Fibroblast of pulmonary artery (primary cell): Measurements from ENCODE around the gene ZBTB8OS.
"Not testable (repeated sequence)": the region's sequence is repeated elsewhere in the genome, so short reads cannot be mapped to it uniquely, and the experiment has no call there.

Experiments used
- DNase-seq: peaks from one replicate; pipeline ENCODE4 v3.0.0-alpha.2; 2010; ENCODE audit warnings: low read depth
- H3K4me3 ChIP-seq: replicated peaks from 2 replicates; pipeline ENCODE4 v1.5.1; 2011; ENCODE audit warnings: low read depth, mild to moderate bottlenecking, control low read depth, low read length, moderate library complexity
- CTCF ChIP-seq: IDR thresholded peaks from 2 replicates; pipeline ENCODE4 v1.5.1; 2011; ENCODE audit warnings: mild to moderate bottlenecking, control low read depth, low read length, inconsistent platforms; ENCODE audit errors: missing control alignments

The ZBTB8OS gene

GRCh38 chr1:32632829-32633228, 17.5 kb downstream of the ZBTB8OS start:
- no peak for TF ChIP-seq CTCF
- no peak for DNase-seq
- no peak overlapping the region for H3K4me3 ChIP-seq

DNA sequence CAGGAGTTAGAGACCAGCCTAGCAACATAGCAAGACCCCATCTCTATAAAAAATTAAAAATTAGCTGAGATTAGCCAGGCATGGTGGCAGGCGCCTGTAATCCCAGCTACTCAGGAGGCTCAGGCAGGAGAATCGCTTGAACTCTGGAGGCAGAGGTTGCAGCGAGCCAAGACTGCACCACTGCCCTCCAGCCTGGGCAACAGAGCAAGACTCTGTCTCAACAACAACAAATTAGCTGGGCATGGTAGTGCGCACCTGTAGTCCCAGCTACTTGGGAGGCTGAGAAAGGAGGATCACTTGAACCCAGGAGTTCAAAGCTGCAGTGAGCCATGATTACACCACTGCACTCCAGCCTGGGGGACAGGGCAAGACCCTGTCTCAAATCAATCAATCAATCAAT, 20.2 kb downstream of the ZBTB8OS start:
- DNase-seq, H3K4me3 ChIP-seq: not testable (repeated sequence)

- DNase-seq = no peak
These were observed 22.7 kb downstream of the ZBTB8OS start for GRCh38 chr1:32627596-32628162.

DNA sequence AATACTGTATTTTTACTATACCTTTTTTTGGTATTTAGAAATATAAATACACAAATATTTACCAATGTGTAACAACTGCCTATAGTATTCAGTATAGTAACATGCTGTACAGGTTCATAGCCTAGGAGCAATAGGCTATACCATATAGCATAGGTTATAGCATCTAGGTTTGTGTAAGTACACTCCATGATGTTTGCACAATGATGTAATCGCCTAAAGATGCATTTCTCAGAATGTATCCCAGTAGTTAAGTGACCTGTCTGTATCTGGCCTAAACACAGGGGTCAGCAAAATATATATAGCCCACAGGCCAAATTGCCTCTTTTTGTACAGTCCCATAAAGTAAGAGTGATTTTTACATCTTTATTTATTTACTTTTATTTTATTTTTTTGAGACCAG, 24.2 kb downstream of the ZBTB8OS start:
- no peak for TF ChIP-seq CTCF
- no peak overlapping the region for H3K4me3 ChIP-seq
- DNase-seq = no peak

More at GRCh38 chr1:32627596-32628162, 22.7 kb downstream of the ZBTB8OS start:
- no peak for TF ChIP-seq CTCF
- H3K4me3 ChIP-seq = no peak overlapping the region

- DNase-seq = no peak
- no peak for TF ChIP-seq CTCF
These were observed 26.6 kb downstream of the ZBTB8OS start for GRCh38 chr1:32623775-32624174.

DNA sequence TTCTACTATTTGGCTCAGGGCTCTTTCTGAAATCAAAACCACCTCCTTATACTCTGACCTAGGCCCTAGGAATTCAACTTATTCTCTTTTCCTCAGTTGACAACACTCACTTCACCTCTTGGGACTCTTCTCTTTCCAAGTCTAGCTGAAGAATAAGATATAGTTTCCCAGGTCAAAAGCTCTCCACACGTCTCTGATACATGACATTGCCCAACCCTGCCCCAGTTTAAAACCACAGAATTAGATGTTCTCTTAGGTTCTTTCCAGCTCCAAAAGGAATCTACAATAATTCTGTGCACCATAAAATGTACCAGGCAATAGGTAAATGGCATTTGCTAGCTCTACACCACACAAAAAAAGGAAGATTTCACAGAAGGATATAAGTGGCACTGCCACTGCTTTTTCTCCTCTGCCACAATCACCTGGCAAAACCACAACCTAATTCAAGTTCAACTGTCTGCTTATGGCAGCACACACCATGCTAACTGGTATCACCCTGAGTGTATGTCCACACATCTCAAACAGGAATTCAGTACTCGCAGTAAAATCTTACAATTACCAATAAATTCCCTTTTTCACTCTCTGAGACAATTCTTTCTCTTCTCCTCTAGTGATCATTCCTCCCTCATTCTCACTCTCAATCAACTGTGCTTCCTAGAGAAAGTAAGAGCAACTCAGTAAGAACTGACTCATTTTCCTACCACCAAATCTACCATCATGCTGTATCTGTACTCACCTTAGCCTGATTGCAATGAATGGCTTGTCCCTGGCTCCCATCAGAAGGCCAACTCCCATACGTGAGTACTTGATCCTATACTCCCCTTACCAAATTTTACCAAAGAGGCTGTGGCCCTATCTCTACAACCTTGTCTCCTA, 27.3 kb downstream of the ZBTB8OS start:
- H3K4me3 ChIP-seq = no peak overlapping the region
- no peak for DNase-seq
- no peak for TF ChIP-seq CTCF

More at GRCh38 chr1:32623775-32624174, 26.6 kb downstream of the ZBTB8OS start:
- H3K4me3 ChIP-seq = no peak overlapping the region

DNA sequence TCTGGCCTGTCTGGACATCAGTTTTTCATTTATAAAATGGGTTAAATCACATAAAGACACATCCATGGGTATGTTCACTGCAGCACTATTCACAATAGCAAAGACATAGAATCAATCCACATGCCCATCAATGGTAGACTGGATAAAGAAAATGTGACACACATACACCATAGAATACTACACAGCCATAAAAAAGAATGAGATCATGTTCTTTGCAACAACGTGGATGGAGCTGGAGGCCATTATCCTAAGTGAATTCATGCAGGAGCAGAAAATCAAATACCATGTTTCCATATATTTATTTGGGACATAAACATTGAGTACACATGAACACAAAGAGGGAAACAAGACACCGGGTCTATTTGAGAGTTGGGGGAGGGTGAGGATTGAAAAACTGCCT, 28.1 kb downstream of the ZBTB8OS start:
- H3K4me3 ChIP-seq = no peak overlapping the region
- no peak for DNase-seq
- no peak for TF ChIP-seq CTCF
